Islet precursor cell (in vitro differentiated cells): ENCODE data around the gene FERMT3.

Experiments
- DNase-seq: peaks from one replicate; pipeline ENCODE4 v3.0.0-alpha.2; 2018

The FERMT3 gene

DNA sequence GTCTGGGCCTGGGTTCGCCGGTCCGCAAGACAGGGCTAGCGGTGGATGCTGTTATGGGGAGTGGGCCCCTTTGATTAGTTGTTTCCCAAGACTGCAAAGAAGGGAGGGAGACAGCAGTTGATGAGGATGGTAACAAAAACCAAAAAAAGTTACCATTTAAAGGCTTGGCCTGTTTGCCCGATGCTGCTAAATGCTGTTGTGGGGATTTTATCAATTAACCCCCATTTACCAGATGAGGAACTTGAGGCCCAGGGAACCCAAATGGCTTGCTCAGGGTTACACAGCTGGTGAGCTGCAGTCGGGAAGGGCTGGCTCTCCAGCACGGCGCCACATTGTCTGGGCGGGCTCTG, 16.1 kb downstream of the FERMT3 start:
- no peak for DNase-seq

DNA sequence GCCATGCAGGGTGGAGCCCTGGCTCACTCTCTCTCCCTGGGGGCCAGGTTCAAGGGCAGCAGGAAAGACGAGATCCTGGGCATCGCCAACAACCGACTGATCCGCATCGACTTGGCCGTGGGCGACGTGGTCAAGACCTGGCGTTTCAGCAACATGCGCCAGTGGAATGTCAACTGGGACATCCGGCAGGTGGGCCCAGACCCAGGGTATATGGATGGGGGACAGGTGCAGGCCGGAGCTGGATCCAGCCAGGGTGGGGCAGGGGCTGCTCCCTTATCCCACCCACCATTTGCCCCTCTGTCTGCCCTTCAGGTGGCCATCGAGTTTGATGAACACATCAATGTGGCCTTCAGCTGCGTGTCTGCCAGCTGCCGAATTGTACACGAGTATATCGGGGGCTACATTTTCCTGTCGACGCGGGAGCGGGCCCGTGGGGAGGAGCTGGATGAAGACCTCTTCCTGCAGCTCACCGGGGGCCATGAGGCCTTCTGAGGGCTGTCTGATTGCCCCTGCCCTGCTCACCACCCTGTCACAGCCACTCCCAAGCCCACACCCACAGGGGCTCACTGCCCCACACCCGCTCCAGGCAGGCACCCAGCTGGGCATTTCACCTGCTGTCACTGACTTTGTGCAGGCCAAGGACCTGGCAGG, 16.6 kb downstream of the FERMT3 start:
- DNase-seq: no peak

GRCh38 chr11:64224151-64224890, 17.8 kb downstream of the FERMT3 start:
- no peak for DNase-seq

GRCh38 chr11:64224891-64225607, 18.5 kb downstream of the FERMT3 start:
- DNase-seq: no peak

- peak; percentile 93 for DNase-seq
Measured at GRCh38 chr11:64225608-64226506, 19.3 kb downstream of the FERMT3 start, which contains the start of the genes NUDT22 and TRPT1. NUDT22 (plus strand) TSS chr11:64226274; CDS start chr11:64226653, 379 bp downstream. TRPT1 (minus strand) TSS chr11:64226186; CDS start chr11:64225860, 326 bp downstream.

DNA sequence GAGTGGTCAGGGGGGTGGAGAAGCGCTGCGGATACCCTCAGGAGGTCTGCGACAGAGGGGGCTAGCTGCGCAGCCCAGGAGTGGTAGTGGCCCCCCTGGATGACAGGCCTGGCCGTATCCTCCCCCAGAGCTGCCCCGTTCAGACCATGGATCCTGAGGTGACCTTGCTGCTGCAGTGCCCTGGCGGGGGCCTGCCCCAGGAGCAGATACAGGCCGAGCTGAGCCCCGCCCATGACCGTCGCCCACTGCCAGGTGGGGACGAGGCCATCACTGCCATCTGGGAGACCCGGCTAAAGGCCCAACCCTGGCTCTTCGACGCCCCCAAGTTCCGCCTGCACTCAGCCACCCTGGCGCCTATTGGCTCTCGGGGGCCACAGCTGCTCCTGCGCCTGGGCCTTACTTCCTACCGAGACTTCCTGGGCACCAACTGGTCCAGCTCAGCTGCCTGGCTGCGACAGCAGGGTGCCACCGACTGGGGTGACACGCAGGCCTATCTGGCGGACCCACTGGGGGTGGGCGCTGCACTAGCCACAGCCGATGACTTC, 20.1 kb downstream of the FERMT3 start:
- no peak for DNase-seq

DNA sequence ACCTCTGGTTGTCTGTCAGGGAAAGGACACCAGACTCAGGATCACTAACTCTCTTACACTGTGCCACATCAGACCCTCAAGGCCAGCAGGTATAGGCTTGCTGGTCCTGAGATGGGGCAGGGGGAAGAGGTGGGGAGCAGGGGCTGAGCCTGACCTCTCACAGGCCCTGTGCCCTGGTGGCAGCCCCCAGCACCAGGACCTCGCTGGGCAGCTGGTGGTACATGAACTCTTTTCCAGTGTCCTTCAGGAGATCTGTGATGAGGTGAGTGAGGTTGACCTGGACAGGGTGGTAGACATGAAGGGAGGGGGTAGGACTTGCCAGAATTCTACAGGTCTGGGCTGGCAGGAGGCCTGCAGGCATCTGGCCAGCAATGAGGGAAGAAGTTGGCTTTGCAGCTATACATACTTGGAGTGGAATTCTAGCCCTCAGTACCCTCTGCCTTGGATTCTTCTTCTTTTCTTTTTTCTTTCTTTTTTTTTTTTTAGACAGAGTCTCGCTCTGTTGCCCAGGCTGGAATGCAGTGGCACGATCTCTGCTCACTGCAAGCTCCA, 21.0 kb downstream of the FERMT3 start:
- DNase-seq: no peak

DNA sequence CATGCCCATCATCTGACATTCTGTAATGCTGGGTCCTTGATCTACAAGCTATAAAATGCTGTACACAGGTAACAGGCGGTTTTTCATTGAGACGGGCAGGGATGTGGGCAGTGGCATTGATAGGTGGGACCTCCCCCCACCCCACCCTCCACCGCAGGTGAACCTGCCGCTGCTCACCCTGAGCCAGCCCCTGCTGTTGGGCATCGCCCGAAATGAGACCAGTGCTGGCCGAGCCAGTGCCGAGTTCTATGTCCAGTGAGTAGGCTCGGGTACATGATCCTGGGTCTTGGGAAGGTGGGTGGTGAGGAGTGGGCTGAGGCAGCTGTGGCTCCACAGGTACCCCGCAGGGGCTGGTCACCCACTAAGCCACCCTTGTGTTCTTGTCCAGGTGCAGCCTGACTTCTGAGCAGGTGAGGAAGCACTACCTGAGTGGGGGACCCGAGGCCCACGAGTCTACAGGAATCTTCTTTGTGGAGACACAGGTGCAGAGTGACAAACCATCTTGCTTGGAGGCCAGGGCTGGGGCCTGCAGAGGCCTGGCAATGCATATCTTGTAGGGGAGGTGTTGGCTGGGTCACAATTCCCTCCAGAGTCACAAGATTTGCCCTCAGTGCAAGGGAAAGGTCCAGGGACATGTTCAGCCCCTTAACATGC, 22.7 kb downstream of the FERMT3 start:
- no peak for DNase-seq

DNA sequence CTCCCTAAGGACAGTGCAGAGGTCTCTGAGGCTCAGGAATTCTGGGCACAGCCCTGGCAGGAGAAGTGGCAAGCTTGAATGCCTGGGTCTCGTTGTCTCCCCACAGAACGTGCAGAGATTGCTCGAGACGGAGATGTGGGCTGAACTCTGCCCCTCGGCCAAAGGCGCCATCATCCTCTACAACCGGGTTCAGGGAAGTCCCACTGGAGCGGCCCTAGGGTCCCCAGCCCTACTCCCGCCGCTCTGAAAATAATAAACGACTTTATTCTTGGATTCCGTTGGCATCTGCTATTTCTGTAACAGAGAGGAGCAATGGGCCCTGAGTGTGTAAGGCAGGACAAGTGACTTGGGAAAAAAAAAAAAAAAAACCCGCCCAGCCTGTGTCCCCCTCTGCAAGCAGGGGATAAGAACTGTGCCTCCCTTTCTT, 23.2 kb downstream of the FERMT3 start:
- no peak for DNase-seq

- peak; percentile 97 for DNase-seq
Measured at GRCh38 chr11:64230171-64230984, 23.9 kb downstream of the FERMT3 start, which contains the start of gene DNAJC4. DNAJC4 (plus strand) TSS chr11:64230548; CDS start chr11:64230855, 307 bp downstream.

DNA sequence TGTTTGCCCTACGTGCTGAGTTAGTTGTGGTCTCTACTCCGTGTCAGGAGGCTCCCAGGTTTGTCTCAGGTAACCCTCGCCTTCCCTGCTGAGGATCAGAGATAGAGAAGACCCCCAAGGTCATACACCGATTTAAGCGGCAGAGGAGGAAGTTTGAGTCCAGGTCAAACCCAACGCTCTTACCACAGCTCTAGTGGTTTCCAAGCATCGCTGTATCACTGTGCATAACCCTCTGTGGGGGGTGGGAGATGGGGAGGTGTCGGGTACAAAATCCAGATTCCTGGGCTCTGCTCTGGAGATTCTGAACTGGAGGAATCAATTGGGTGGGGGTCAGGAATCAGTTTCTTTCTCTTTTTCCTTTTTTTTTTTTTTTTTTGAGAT, 24.5 kb downstream of the FERMT3 start:
- no peak for DNase-seq

- DNase-seq: no peak
Measured at GRCh38 chr11:64231546-64231945, 25.0 kb downstream of the FERMT3 start.

DNA sequence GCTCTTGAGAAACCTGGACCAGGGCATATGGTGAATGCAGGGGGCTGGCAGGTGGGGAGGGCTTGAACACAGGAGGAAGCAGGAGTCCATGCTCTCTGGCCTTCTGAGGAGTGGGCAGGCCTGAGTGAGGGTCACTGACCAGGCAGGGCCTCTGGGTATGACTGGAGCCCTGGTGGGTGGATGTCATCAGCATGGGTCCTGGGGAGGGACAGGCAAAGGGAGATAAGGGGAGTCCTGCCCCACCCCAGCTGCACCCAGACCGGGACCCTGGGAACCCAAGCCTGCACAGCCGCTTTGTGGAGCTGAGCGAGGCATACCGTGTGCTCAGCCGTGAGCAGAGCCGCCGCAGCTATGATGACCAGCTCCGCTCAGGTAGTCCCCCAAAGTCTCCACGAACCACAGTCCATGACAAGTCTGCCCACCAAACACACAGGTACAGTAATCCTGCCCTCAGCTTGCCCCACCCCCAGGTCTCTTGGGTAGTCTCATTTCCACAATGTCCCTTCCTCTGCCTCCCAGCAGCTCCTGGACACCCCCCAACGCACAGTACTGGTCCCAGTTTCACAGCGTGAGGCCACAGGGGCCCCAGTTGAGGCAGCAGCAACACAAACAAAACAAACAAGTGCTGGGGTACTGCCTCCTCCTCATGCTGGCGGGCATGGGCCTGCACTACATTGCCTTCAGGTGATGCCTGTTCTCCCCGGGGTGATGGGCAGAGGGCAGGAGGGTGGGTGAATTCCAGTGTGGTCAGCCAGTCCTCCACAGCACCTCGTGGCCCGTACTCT, 25.9 kb downstream of the FERMT3 start:
- no peak for DNase-seq

GRCh38 chr11:64232967-64233315, 26.4 kb downstream of the FERMT3 start:
- DNase-seq: no peak

- DNase-seq: peak; percentile 75
Measured at GRCh38 chr11:64233913-64234586, 27.5 kb downstream of the FERMT3 start, which contains the start of gene VEGFB. VEGFB (plus strand) TSS chr11:64234584; CDS start chr11:64234834, 250 bp downstream.

DNA sequence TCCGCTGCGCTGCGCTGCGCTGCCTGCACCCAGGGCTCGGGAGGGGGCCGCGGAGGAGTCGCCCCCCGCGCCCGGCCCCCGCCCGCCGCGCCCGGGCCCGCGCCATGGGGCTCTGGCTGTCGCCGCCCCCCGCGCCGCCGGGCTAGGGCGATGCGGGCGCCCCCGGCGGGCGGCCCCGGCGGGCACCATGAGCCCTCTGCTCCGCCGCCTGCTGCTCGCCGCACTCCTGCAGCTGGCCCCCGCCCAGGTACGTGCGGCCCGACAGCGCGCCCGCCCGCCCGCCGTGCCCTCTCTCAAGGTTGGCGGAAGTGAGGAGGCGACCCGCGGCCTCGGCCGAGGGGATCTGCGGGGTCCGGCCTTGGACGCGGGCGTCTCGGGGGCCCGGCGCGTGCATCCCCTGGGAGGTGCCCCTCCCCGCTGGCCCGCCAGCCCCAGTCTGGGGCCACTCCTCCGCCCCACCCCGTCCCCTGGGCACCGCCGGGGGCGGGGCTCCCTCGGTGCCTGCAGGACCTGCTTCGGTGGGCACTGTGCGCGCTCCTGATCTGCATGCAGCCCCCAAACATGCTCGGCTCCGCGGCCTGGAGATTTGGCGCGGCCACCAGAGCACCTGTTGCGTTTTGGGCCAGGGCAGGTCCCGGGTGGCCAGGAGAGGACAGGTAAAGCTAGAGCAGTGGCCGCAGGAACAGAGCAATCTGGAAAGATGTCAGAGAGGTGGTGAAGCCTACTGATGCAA, 28.3 kb downstream of the FERMT3 start:
- no peak for DNase-seq

DNA sequence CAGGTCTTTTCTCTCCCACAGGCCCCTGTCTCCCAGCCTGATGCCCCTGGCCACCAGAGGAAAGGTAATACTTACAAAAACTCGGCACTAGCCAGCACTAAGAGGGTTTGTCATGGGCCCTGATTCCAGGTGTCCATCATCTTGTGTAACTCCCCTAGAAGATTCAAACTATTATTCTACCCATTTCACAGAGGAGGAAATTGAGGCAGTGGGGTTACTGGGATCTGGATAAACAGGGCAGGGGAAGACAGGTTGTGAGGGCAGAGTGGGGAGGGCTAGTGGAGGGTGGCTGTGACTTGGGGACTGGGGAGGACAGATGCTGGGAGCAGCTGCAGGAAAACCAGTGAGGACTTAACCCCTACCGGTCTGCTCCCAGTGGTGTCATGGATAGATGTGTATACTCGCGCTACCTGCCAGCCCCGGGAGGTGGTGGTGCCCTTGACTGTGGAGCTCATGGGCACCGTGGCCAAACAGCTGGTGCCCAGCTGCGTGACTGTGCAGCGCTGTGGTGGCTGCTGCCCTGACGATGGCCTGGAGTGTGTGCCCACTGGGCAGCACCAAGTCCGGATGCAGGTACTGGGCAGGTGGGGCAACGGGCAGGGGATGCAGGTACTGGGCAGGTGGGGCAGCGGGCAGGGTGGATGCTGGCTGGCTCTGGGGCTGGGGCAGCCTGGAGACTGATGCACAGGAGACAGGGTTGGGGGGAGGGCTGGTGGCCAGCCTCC, 29.1 kb downstream of the FERMT3 start:
- no peak for DNase-seq
